K562 (cell line): ENCODE measurements around the gene NTSR1. TPM values are rescaled to one million over a fixed set of nuclear protein-coding genes. Genes with fewer than 3 reads are reported as not detected.

Experiments
- BRCA1 ChIP-seq, 2 experiments: fragments of 450-650 bp in 1 of 2; sonication (generic) in 1 of 2; formaldehyde crosslinking in 1 of 2; IDR thresholded peaks; 2 replicates each; pipeline versions ENCODE4 v1.5.0 to v1.6.1; 2017 to 2020; ENCODE audit warnings: mild to moderate bottlenecking in 1 of 2, missing genetic modification reagents in 1 of 2
- NFATC3 ChIP-seq: fragments of 450-650 bp; IDR thresholded peaks from 2 replicates; pipeline ENCODE4 v1.6.1; 2017; ENCODE audit warnings: mild to moderate bottlenecking
- ZNF134 ChIP-seq: fragments of 250-450 bp; sonication (Bioruptor Pico); conservative IDR thresholded peaks from 2 replicates; pipeline ENCODE4 v1.4.0; 2020
- polyA plus RNA-seq, 8 experiments: library from polyadenylated mRNA; depleted of rRNA in 4 of 8; stranded (reverse) in 5 of 8; unstranded in 3 of 8; fragments of >200 nt; fragmentation: Nextera tagmentation in 2 of 8; fragmentation: Illumina TruSeq in 1 of 8; extraction: Ambion mirVana in 2 of 8; extraction: Trizol in 1 of 8; gene quantifications; 2 replicates each; pipeline versions ENCODE4 v1.2.1 to v1.2.3, GENCODE V29; 2011 to 2014; ENCODE audit warnings: inconsistent platforms in 1 of 8, missing spikeins in 1 of 8
- total RNA-seq, 7 experiments: library from RNA; depleted of rRNA in 6 of 7; stranded (reverse); fragments of >200 nt in 6 of 7; fragmentation: Illumina TruSeq in 2 of 7; extraction: Trizol in 2 of 7; gene quantifications; 2 replicates each; pipeline versions ENCODE4 v1.2.1 to v1.2.3, GENCODE V29; 2011 to 2021; ENCODE audit warnings: low replicate concordance in 1 of 7
- TF ChIP-seq, protein P1 (sequence below), 2 experiments: fragments of 450-650 bp; IDR thresholded peaks; 2 replicates each; pipeline ENCODE4 v1.6.1; 2016; ENCODE audit warnings: mild to moderate bottlenecking in 2 of 2, borderline replicate concordance in 1 of 2, low read depth in 1 of 2, moderate library complexity in 1 of 2
- TF ChIP-seq, protein P2 (sequence below): sonication (generic); formaldehyde crosslinking; IDR thresholded peaks from 2 replicates; pipeline ENCODE4 v1.8.0; 2023; ENCODE audit warnings: mild to moderate bottlenecking, missing genetic modification reagents
- TF ChIP-seq, protein P3 (sequence below): sonication (generic); formaldehyde crosslinking; IDR thresholded peaks from 2 replicates; pipeline ENCODE4 v1.8.0; 2022; ENCODE audit warnings: mild to moderate bottlenecking, low read depth, missing genetic modification reagents
- TF ChIP-seq, protein P4 (sequence below): sonication (generic); formaldehyde crosslinking; IDR thresholded peaks from 2 replicates; pipeline ENCODE4 v1.8.1; 2023; ENCODE audit warnings: mild to moderate bottlenecking, missing genetic modification reagents

The NTSR1 gene
- total and polyA plus RNA-seq, 9 of the 15 experiments (the other 6 are each of a cell fraction or from before 2014, with no cell fraction given), result 0.04 to 0.40 (median 0.13) TPM; not detected in 3

DNA sequence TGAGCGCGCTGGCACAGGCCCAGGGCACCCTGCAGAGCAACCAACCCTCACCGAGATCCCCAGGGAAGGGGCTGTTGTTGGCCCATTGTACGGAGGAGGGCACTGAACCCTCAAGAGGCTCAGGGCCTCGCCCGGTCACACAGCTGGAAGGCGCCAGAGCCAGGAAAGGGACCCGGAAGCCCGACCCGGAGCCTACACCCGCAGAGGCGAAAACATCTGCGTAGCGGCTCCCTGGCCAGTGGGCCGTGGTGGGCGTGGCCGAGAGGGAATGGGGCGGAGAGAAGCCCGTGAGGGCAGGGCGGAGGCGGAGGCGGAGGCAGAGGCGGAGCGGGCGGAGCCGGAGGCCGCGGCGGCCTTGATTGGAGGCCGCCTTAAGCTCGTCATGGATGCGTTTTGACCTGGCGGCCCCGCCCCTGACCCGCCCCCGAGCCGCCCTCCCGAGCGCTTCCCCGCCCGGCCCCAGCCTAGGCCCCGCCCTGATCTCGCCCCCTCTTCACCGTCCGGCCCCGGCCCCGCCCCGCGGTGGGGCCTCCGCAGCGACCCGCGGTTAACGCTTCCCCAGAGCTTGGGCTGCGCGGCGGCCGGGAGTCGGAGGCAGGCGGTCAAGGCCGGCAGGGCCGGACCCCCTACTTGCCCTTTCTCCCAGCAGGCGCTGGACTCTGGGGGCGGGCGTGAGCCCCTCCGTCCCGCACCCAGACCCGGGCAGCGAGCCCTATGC, 85.5 kb downstream of the NTSR1 start (continued):
- TF ChIP-seq, protein P1, sequence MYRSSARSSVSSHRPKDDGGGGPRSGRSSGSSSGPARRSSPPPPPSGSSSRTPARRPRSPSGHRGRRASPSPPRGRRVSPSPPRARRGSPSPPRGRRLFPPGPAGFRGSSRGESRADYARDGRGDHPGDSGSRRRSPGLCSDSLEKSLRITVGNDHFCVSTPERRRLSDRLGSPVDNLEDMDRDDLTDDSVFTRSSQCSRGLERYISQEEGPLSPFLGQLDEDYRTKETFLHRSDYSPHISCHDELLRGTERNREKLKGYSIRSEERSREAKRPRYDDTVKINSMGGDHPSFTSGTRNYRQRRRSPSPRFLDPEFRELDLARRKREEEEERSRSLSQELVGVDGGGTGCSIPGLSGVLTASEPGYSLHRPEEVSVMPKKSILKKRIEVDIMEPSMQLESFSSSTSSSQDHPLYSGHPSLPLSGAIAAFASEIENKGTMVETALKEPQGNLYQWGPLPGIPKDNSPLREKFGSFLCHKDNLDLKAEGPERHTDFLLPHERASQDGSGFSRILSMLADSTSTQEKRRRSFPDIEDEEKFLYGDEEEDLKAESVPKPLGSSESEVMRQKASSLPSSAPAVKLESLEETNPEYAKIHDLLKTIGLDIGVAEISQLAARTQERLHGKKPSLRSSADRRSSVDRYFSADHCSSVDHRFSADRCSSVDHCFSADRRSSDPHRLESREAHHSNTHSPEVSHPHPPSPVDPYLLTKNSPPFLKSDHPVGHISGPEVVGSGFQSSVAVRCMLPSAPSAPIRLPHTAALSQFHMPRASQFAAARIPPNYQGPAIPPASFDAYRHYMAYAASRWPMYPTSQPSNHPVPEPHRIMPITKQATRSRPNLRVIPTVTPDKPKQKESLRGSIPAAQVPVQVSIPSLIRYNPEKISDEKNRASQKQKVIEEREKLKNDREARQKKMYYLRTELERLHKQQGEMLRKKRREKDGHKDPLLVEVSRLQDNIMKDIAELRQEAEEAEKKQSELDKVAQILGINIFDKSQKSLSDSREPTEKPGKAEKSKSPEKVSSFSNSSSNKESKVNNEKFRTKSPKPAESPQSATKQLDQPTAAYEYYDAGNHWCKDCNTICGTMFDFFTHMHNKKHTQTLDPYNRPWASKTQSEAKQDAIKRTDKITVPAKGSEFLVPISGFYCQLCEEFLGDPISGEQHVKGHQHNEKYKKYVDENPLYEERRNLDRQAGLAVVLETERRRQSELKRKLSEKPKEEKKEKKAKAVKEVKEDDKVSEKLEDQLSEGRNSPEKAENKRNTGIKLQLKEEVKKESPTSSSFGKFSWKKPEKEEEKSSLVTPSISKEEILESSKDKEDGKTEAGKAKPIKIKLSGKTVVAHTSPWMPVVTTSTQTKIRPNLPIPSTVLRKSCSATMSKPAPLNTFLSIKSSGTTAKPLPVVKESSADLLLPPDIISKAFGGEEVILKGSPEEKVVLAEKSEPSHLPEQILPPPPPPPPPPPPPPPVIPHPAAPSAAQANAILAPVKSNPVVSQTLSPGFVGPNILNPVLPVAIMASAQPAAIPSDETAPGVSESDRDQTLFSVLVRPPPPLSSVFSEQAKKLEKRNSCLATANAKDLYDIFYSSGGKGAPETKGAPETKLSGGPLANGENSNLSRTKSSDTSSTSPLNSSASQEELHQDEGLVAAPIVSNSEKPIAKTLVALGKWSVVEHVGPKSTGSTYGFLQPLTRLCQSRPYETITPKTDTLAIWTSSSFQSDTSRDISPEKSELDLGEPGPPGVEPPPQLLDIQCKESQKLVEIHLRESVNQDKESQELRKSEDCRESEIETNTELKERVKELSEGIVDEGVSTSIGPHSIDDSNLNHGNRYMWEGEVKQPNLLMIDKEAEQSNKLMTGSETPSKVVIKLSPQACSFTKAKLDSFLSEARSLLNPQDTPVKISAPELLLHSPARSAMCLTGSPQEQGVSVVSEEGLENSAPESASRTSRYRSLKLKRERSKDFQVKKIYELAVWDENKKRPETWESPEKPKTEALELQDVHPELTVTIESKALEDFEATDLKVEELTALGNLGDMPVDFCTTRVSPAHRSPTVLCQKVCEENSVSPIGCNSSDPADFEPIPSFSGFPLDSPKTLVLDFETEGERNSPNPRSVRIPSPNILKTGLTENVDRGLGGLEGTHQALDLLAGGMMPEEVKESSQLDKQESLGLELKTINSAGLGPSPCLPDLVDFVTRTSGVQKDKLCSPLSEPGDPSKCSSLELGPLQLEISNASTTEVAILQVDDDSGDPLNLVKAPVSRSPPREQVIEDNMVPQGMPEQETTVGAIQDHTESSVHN (IDR thresholded peaks at IDR 0.05; ENCODE audit: borderline replicate concordance in 1 of 2, low read depth in 1 of 2), result no peak
- TF ChIP-seq BRCA1 (IDR thresholded peaks at IDR 0.05) (no peak), BRCA1 (CRISPR knock-in tag; IDR thresholded peaks at IDR 0.05) (no peak), NFATC3 (no peak), ZNF134 (no peak)
- TF ChIP-seq, protein P2, sequence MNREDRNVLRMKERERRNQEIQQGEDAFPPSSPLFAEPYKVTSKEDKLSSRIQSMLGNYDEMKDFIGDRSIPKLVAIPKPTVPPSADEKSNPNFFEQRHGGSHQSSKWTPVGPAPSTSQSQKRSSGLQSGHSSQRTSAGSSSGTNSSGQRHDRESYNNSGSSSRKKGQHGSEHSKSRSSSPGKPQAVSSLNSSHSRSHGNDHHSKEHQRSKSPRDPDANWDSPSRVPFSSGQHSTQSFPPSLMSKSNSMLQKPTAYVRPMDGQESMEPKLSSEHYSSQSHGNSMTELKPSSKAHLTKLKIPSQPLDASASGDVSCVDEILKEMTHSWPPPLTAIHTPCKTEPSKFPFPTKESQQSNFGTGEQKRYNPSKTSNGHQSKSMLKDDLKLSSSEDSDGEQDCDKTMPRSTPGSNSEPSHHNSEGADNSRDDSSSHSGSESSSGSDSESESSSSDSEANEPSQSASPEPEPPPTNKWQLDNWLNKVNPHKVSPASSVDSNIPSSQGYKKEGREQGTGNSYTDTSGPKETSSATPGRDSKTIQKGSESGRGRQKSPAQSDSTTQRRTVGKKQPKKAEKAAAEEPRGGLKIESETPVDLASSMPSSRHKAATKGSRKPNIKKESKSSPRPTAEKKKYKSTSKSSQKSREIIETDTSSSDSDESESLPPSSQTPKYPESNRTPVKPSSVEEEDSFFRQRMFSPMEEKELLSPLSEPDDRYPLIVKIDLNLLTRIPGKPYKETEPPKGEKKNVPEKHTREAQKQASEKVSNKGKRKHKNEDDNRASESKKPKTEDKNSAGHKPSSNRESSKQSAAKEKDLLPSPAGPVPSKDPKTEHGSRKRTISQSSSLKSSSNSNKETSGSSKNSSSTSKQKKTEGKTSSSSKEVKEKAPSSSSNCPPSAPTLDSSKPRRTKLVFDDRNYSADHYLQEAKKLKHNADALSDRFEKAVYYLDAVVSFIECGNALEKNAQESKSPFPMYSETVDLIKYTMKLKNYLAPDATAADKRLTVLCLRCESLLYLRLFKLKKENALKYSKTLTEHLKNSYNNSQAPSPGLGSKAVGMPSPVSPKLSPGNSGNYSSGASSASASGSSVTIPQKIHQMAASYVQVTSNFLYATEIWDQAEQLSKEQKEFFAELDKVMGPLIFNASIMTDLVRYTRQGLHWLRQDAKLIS (CRISPR knock-in tag), result no peak
- TF ChIP-seq, protein P3, sequence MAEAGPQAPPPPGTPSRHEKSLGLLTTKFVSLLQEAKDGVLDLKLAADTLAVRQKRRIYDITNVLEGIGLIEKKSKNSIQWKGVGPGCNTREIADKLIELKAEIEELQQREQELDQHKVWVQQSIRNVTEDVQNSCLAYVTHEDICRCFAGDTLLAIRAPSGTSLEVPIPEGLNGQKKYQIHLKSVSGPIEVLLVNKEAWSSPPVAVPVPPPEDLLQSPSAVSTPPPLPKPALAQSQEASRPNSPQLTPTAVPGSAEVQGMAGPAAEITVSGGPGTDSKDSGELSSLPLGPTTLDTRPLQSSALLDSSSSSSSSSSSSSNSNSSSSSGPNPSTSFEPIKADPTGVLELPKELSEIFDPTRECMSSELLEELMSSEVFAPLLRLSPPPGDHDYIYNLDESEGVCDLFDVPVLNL (CRISPR knock-in tag), result no peak
- TF ChIP-seq, protein P4, sequence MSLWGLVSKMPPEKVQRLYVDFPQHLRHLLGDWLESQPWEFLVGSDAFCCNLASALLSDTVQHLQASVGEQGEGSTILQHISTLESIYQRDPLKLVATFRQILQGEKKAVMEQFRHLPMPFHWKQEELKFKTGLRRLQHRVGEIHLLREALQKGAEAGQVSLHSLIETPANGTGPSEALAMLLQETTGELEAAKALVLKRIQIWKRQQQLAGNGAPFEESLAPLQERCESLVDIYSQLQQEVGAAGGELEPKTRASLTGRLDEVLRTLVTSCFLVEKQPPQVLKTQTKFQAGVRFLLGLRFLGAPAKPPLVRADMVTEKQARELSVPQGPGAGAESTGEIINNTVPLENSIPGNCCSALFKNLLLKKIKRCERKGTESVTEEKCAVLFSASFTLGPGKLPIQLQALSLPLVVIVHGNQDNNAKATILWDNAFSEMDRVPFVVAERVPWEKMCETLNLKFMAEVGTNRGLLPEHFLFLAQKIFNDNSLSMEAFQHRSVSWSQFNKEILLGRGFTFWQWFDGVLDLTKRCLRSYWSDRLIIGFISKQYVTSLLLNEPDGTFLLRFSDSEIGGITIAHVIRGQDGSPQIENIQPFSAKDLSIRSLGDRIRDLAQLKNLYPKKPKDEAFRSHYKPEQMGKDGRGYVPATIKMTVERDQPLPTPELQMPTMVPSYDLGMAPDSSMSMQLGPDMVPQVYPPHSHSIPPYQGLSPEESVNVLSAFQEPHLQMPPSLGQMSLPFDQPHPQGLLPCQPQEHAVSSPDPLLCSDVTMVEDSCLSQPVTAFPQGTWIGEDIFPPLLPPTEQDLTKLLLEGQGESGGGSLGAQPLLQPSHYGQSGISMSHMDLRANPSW (CRISPR knock-in tag), result no peak
